Hypothalamus (tissue), 51 donors: ENCODE data around the gene KCNJ18.
"Not testable (repeated sequence)": the region's sequence is repeated elsewhere in the genome, so short reads cannot be mapped to it uniquely, and the experiment has no call there.

Experiments
- DNase-seq, 51 donors: peaks; one replicate each; lab custom pipeline; 2025; lab: John Stamatoyannopoulos, UW

KCNJ18 gene

GRCh38 chr17:21702029-21702428, 9.7 kb downstream of the KCNJ18 start:
- DNase-seq = not testable (repeated sequence)

GRCh38 chr17:21702521-21702920, 10.2 kb downstream of the KCNJ18 start:
- not testable (repeated sequence) for DNase-seq

- DNase-seq = not testable (repeated sequence)
These were observed 10.8 kb downstream of the KCNJ18 start for GRCh38 chr17:21702940-21703640.

- DNase-seq = not testable (repeated sequence)
These were observed 11.9 kb downstream of the KCNJ18 start for GRCh38 chr17:21703891-21704872.

GRCh38 chr17:21705021-21705601, 12.8 kb downstream of the KCNJ18 start:
- no peak for DNase-seq

- DNase-seq = not testable (repeated sequence)
These were observed 13.4 kb downstream of the KCNJ18 start for GRCh38 chr17:21705746-21706145.

- not testable (repeated sequence) for DNase-seq
These were observed 14.2 kb downstream of the KCNJ18 start for GRCh38 chr17:21706546-21706945.

GRCh38 chr17:21707131-21707530, 14.8 kb downstream of the KCNJ18 start:
- DNase-seq = not testable (repeated sequence)

GRCh38 chr17:21707711-21708611, 15.6 kb downstream of the KCNJ18 start:
- not testable (repeated sequence) for DNase-seq

- not testable (repeated sequence) for DNase-seq
These were observed 16.6 kb downstream of the KCNJ18 start for GRCh38 chr17:21708612-21709535.

- DNase-seq = not testable (repeated sequence)
These were observed 17.7 kb downstream of the KCNJ18 start for GRCh38 chr17:21709994-21710393.

- not testable (repeated sequence) for DNase-seq
These were observed 18.2 kb downstream of the KCNJ18 start for GRCh38 chr17:21710486-21710885.

- DNase-seq = no peak
These were observed 18.9 kb downstream of the KCNJ18 start for GRCh38 chr17:21711182-21711581.

GRCh38 chr17:21713020-21713419, 20.7 kb downstream of the KCNJ18 start:
- DNase-seq = not testable (repeated sequence)

GRCh38 chr17:21713631-21714030, 21.3 kb downstream of the KCNJ18 start:
- not testable (repeated sequence) for DNase-seq

GRCh38 chr17:21714676-21715075, 22.4 kb downstream of the KCNJ18 start:
- not testable (repeated sequence) for DNase-seq

GRCh38 chr17:21715877-21716276, 23.6 kb downstream of the KCNJ18 start:
- DNase-seq = not testable (repeated sequence)

- not testable (repeated sequence) for DNase-seq
These were observed 26.6 kb downstream of the KCNJ18 start for GRCh38 chr17:21718971-21719370.
